ENCODE measurements around the gene TRIM69. TPM values are rescaled to one million over a fixed set of nuclear protein-coding genes. Genes with fewer than 3 reads are reported as not detected.
"Not testable (repeated sequence)": the region's sequence is repeated elsewhere in the genome, so short reads cannot be mapped to it uniquely, and the experiment has no call there.

The TRIM69 gene
- total and polyA plus RNA-seq, 3 experiments from 2014 or later, result 37.0 to 73.8 (median 70.8) TPM

DNA sequence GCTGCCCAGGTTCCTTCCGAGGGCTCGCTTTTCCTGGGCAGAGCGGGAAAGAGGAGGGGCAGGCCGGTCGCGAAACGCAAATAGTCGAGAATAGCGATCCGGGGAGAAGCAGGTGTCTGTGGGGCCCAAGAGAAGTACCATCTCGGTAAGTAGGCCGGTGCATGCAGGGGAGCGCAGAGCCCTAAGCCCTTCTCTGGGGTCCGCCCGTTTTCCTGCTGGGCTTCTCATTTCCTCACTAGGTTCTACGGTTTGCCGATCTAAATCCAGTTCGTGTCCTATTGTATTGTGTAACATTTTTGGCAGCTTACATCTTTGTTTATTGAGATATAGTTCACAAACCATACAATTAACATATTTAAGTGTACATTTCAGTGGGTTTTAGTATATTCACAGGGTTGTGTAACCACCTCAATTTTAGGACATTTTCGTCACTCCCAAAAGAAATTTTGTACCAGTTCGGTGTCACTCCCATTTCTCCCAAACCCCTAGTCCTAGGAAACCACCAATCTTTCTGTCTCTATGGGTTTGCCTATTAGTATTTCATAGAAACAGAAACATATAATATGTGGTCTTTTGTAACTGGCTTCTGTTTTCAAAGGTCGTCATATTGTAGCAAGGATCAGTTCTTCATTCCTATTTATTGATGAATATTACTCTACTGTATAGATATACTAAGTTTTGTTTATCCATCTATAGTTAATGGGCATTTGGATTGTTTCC, 6.8 kb upstream of the TRIM69 start:
- Histone ChIP-seq H3K4me3 (ENCODE audit: low read length) (peak overlapping the region; percentile 84), H3K27me3 (ENCODE audit: insufficient read depth, low read length, poor library complexity, severe bottlenecking) (no peaks in the 10 kb centered on the region), H3K4me1 (ENCODE audit: insufficient read depth, low read length) (peaks cover 74% of the 10 kb centered on the region), H3K36me3 (ENCODE audit: insufficient read depth, low read length) (no peaks in the 10 kb centered on the region), H3K27ac (ENCODE audit: low read depth, low read length) (peak overlapping the region; percentile 88), H3K9me3 (ENCODE audit: low read length) (no peaks in the 10 kb centered on the region)
- Mint-ChIP-seq H3K4me1 (peaks cover 65 to 85% (median 84%) of the 10 kb centered on the region in 3 donors), H3K4me3 (peak overlapping the region; percentile 90 to 100 (median 99)), H3K9me3 (no peaks in the 10 kb centered on the region), H3K36me3 (peaks cover 0 to 32% (median 6%) of the 10 kb centered on the region in 3 donors), H3K27me3 (peaks cover 0 to 2% of the 10 kb centered on the region in 2 donors), H3K27ac (peak overlapping the region; percentile 96 to 100 (median 99))
- peak in 2 of 5 donors; percentile 34 to 66 for DNase-seq
- ChIA-PET CTCF (interaction anchor here (0.9 to 16.5 kb wide), 7 partner anchors 8 to 151 kb away, joined by 3 to 271 read pairs (median 6); partner anchors contain the start of genes B2M, PATL2, SPG11 and TRIM69), POLR2A (interaction anchor here (0.6 to 14.5 kb wide), 7 partner anchors 8 to 67 kb away, joined by 3 to 728 read pairs (median 7); partner anchors contain the start of genes B2M, PATL2, SPG11 and TRIM69)

GRCh38 chr15:44734839-44735481, 1.4 kb upstream of the TRIM69 start:
- peaks cover 0 to 2% of the 10 kb centered on the region in 2 donors for H3K27me3 Mint-ChIP-seq
- peaks cover 0 to 18% (median 6%) of the 10 kb centered on the region in 3 donors for H3K36me3 Mint-ChIP-seq
- ChIA-PET POLR2A (interaction anchor here (0.5 to 14.5 kb wide), 5 partner anchors 7 to 225 kb away, joined by 4 to 728 read pairs (median 87); partner anchors contain the start of genes B2M, PATL2 and SPG11), CTCF (interaction anchor here (1.2 to 16.5 kb wide), 7 partner anchors 7 to 156 kb away, joined by 3 to 271 read pairs (median 35); partner anchors contain the start of genes B2M, PATL2 and SPG11)
- peak overlapping the region; percentile 84 to 99 (median 98) for H3K27ac Mint-ChIP-seq
- DNase-seq, result no peak
- H3K27ac ChIP-seq (ENCODE audit: low read depth, low read length), result peak overlapping the region; percentile 70
- H3K4me3 ChIP-seq (ENCODE audit: low read length), result peak overlapping the region; percentile 62
- H3K9me3 ChIP-seq (ENCODE audit: low read length), result no peaks in the 10 kb centered on the region
- H3K27me3 ChIP-seq (ENCODE audit: insufficient read depth, low read length, poor library complexity, severe bottlenecking), result no peaks in the 10 kb centered on the region
- peaks cover 79% of the 10 kb centered on the region for H3K4me1 ChIP-seq (ENCODE audit: insufficient read depth, low read length)
- H3K36me3 ChIP-seq (ENCODE audit: insufficient read depth, low read length), result no peaks in the 10 kb centered on the region
- H3K9me3 Mint-ChIP-seq, result no peaks in the 10 kb centered on the region
- peaks cover 70 to 87% (median 85%) of the 10 kb centered on the region in 3 donors for H3K4me1 Mint-ChIP-seq
- H3K4me3 Mint-ChIP-seq, result peak overlapping the region; percentile 53 to 91 (median 87)

- Histone ChIP-seq H3K9me3 (ENCODE audit: low read length) (no peaks in the 10 kb centered on the region), H3K4me3 (ENCODE audit: low read length) (peak overlapping the region; percentile 62), H3K27ac (ENCODE audit: low read depth, low read length) (peak overlapping the region; percentile 70), H3K4me1 (ENCODE audit: insufficient read depth, low read length) (peaks cover 72% of the 10 kb centered on the region), H3K27me3 (ENCODE audit: insufficient read depth, low read length, poor library complexity, severe bottlenecking) (no peaks in the 10 kb centered on the region), H3K36me3 (ENCODE audit: insufficient read depth, low read length) (no peaks in the 10 kb centered on the region)
- ChIA-PET CTCF (interaction anchor here (0.9 to 16.5 kb wide), 12 partner anchors 8 to 177 kb away, joined by 3 to 271 read pairs (median 7); partner anchors contain the start of genes B2M, PATL2 and SPG11), POLR2A (interaction anchor here (0.5 to 14.5 kb wide), 10 partner anchors 8 to 311 kb away, joined by 3 to 728 read pairs (median 8); partner anchors contain the start of genes B2M, PATL2 and SPG11)
- Mint-ChIP-seq H3K4me1 (peaks cover 69 to 86% (median 85%) of the 10 kb centered on the region in 3 donors), H3K9me3 (no peaks in the 10 kb centered on the region), H3K27me3 (peaks cover 0 to 2% of the 10 kb centered on the region in 2 donors), H3K4me3 (peak overlapping the region; percentile 53 to 91 (median 87)), H3K27ac (peak overlapping the region; percentile 84 to 99 (median 98)), H3K36me3 (peaks cover 0 to 16% (median 6%) of the 10 kb centered on the region in 3 donors)
- DNase-seq, result peak in 1 of 5 donors; percentile 62
These were observed 697 bp upstream of the TRIM69 start for GRCh38 chr15:44735482-44736180.

GRCh38 chr15:44738340-44738984, 2.1 kb downstream of the TRIM69 start:
- H3K4me1 Mint-ChIP-seq, result peaks cover 50 to 62% (median 60%) of the 10 kb centered on the region in 3 donors
- peak in 2 of 5 donors; percentile 61 to 64 for DNase-seq
- no peaks in the 10 kb centered on the region for H3K36me3 ChIP-seq (ENCODE audit: insufficient read depth, low read length)
- POLR2A ChIA-PET, result interaction anchor here (0.6 to 14.5 kb wide), 8 partner anchors 11 to 284 kb away, joined by 3 to 728 read pairs (median 4); partner anchors contain the start of genes B2M, PATL2, SORD and SPG11
- H3K27ac ChIP-seq (ENCODE audit: low read depth, low read length), result no peak overlapping the region
- no peaks in the 10 kb centered on the region for H3K27me3 ChIP-seq (ENCODE audit: insufficient read depth, low read length, poor library complexity, severe bottlenecking)
- H3K9me3 Mint-ChIP-seq, result peaks cover 0 to 4% (median 0%) of the 10 kb centered on the region in 5 donors
- H3K36me3 Mint-ChIP-seq, result no peaks in the 10 kb centered on the region
- H3K27me3 Mint-ChIP-seq, result peaks cover 0 to 2% of the 10 kb centered on the region in 2 donors
- peaks cover 54% of the 10 kb centered on the region for H3K4me1 ChIP-seq (ENCODE audit: insufficient read depth, low read length)
- H3K4me3 ChIP-seq (ENCODE audit: low read length), result no peak overlapping the region
- CTCF ChIA-PET, result interaction anchor here (0.8 to 16.5 kb wide), 20 partner anchors 8 to 160 kb away, joined by 3 to 271 read pairs (median 6); partner anchors contain the start of genes B2M, PATL2 and SPG11
- H3K27ac Mint-ChIP-seq, result peak overlapping the region; percentile 18 to 88 (median 81)
- peak overlapping the region; percentile 24 to 81 (median 51) for H3K4me3 Mint-ChIP-seq
- no peaks in the 10 kb centered on the region for H3K9me3 ChIP-seq (ENCODE audit: low read length)

DNA sequence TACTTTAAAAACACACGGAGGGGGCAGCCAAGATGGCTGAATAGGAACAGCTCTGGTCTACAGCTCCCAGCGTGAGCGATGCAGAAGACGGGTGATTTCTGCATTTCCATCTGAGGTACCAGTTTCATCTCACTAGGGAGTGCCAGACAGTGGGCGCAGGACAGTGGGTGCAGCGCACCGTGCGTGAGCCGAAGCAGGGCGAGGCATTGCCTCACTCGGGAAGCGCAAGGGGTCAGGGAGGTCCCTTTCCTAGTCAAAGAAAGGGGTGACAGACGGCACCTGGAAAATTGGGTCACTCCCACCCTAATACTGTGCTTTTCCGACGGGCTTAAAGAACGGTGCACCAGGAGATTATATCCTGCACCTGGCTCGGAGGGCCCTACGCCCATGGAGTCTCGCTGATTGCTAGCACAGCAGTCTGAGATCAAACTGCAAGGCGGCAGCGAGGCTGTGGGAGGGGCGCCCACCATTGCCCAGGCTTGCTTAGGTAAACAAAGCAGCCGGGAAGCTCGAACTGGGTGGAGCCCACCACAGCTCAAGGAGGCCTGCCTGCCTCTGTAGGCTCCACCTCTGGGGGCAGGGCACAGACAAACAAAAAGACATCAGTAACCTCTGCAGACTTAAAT, 3.0 kb downstream of the TRIM69 start:
- H3K4me3 ChIP-seq (ENCODE audit: low read length); H3K27me3 ChIP-seq (ENCODE audit: insufficient read depth, low read length, poor library complexity, severe bottlenecking); H3K27ac ChIP-seq (ENCODE audit: low read depth, low read length); H3K36me3 ChIP-seq (ENCODE audit: insufficient read depth, low read length); H3K9me3 Mint-ChIP-seq; H3K9me3 ChIP-seq (ENCODE audit: low read length); H3K36me3 Mint-ChIP-seq; H3K27me3 Mint-ChIP-seq: not testable (repeated sequence)
- peaks cover 45% of the 10 kb centered on the region for H3K4me1 ChIP-seq (ENCODE audit: insufficient read depth, low read length)
- peak overlapping the region; percentile 47 to 92 (median 81) for H3K27ac Mint-ChIP-seq
- ChIA-PET POLR2A (interaction anchor here (0.7 to 14.5 kb wide), 4 partner anchors 11 to 76 kb away, joined by 3 to 728 read pairs (median 87); partner anchors contain the start of genes B2M, PATL2 and SPG11), CTCF (interaction anchor here (0.8 to 16.5 kb wide), 15 partner anchors 9 to 161 kb away, joined by 3 to 271 read pairs (median 7); partner anchors contain the start of genes B2M, PATL2 and SPG11)
- DNase-seq, result peak in 1 of 5 donors; percentile 66
- peak overlapping the region; percentile 56 to 87 (median 66) for H3K4me3 Mint-ChIP-seq
- peaks cover 46 to 55% (median 53%) of the 10 kb centered on the region in 3 donors for H3K4me1 Mint-ChIP-seq

DNA sequence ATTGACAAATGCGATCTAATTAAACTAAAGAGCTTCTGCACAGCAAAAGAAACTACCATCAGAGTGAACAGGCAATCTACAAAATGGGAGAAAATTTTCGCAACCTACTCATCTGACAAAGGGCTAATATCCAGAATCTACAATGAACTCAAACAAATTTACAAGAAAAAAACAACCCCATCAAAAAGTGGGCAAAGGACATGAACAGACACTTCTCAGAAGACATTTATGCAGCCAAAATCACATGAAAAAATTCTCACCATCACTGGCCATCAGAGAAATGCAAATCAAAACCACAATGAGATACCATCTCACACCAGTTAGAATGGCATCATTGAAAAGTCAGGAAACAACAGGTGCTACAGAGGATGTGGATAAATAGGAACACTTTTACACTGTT, 7.1 kb downstream of the TRIM69 start:
- H3K27me3 ChIP-seq (ENCODE audit: insufficient read depth, low read length, poor library complexity, severe bottlenecking); H3K27me3 Mint-ChIP-seq; H3K4me1 ChIP-seq (ENCODE audit: insufficient read depth, low read length); POLR2A ChIA-PET; CTCF ChIA-PET; H3K27ac ChIP-seq (ENCODE audit: low read depth, low read length); DNase-seq; H3K27ac Mint-ChIP-seq; H3K36me3 ChIP-seq (ENCODE audit: insufficient read depth, low read length); H3K4me3 Mint-ChIP-seq; H3K4me3 ChIP-seq (ENCODE audit: low read length); H3K9me3 ChIP-seq (ENCODE audit: low read length): not testable (repeated sequence)
- H3K4me1 Mint-ChIP-seq, result peaks cover 12 to 18% (median 17%) of the 10 kb centered on the region in 3 donors
- peaks cover 0 to 12% (median 7%) of the 10 kb centered on the region in 5 donors for H3K9me3 Mint-ChIP-seq
- H3K36me3 Mint-ChIP-seq, result peaks cover 0 to 14% (median 2%) of the 10 kb centered on the region in 3 donors

All from CD8-positive, alpha-beta memory T cell (primary cell).